Measurements from ENCODE around the gene MMP24. TPM values are rescaled to one million over a fixed set of nuclear protein-coding genes. Genes with fewer than 3 reads are reported as not detected.

MMP24 gene
- total and polyA plus RNA-seq, 2 of the 13 experiments (the other 11 are each of a cell fraction or from before 2014, with no cell fraction given), result 0.29 to 0.35 TPM

GRCh38 chr20:35290887-35291417 lies 64.5 kb downstream of the MMP24 start:
- TF ChIP-seq ZNF225 (CRISPR knock-in tag; IDR thresholded peaks at IDR 0.05) (0 out of 2 replicates have a peak, but pooled peaks have one; percentile 40), ZNF768 (CRISPR knock-in tag; IDR thresholded peaks at IDR 0.05) (no peak), HNRNPUL1 (IDR thresholded peaks at IDR 0.05; ENCODE audit: low read depth, low read length) (no peak), SALL2 (CRISPR knock-in tag; IDR thresholded peaks at IDR 0.05) (0 out of 2 replicates have a peak, but pooled peaks have one; percentile 52), MYC (CRISPR knock-in tag; IDR thresholded peaks at IDR 0.05; ENCODE audit: borderline replicate concordance) (0 out of 2 replicates have a peak, but pooled peaks have one; percentile 23), HES4 (CRISPR knock-in tag; IDR thresholded peaks at IDR 0.05; ENCODE audit: borderline replicate concordance) (peak; percentile 63; the same call in 1 of the 2 replicates), ZNF205 (CRISPR knock-in tag; IDR thresholded peaks at IDR 0.05) (no peak)
- H3K9me3 ChIP-seq (ENCODE audit: low read length), result no peaks in the 10 kb centered on the region
- no peaks in the 10 kb centered on the region for H3K79me2 ChIP-seq (ENCODE audit: insufficient read depth, low read length)
- no peak overlapping the region for H2AFZ ChIP-seq (ENCODE audit: low read length)
- peaks cover 80% of the 10 kb centered on the region for H3K4me1 ChIP-seq (ENCODE audit: insufficient read depth, low read length)
- H4K20me1 ChIP-seq (ENCODE audit: insufficient read depth, low read length), result no peaks in the 10 kb centered on the region
- DNase-seq (ENCODE audit: low spot score) (no peak), FAIRE-seq (no peak), ATAC-seq (no peak)
- intact Hi-C loops (cut with micrococcal nuclease; ENCODE audit: unreplicated experiment) (no loop called here), in situ Hi-C loops (cut with HindIII; ENCODE audit: extremely low pct_ligation_motif_present, low pct_unique_long_range_greater_than_20kb) (no loop called here)
- H3K36me3 ChIP-seq (replicated peaks in 1 of 2; ENCODE audit: control insufficient read depth in 1 of 2, insufficient read depth in 2 of 2, low read length in 2 of 2), result no peaks in the 10 kb centered on the region
- no peak overlapping the region for H3K9ac ChIP-seq (ENCODE audit: insufficient read depth, low read depth, low read length)
- CTCF ChIA-PET (ENCODE audit: low intra/inter-chr PET ratio, low total read pairs), result no interaction called here
- H3K27ac ChIP-seq (ENCODE audit: extremely low read length, insufficient read depth, low read length), result no peak overlapping the region
- no peak overlapping the region; the same call in 1 of the 2 replicates for H3K4me2 ChIP-seq (ENCODE audit: low read depth, low read length)
- WGBS (ENCODE audit: low lambda C conversion rate), result 28% methylated on average over 7 of the region's 7 CpGs
- BruUV-seq (replicated peaks), result no TSS peak
- POLR2A ChIA-PET, result interaction anchor here (0.9 to 1.4 kb wide), 3 partner anchors 11 to 36 kb away, joined by 3 to 4 read pairs (median 3); no protein-coding TSS in a partner anchor
- no peak overlapping the region for H3K4me3 ChIP-seq (replicated peaks in 1 of 3; ENCODE audit: insufficient read depth in 1 of 3, low read depth in 2 of 3, low read length in 3 of 3)
- peaks cover 6 to 49% of the 10 kb centered on the region in 2 experiments for H3K27me3 ChIP-seq (ENCODE audit: control insufficient read depth in 1 of 2, insufficient read depth in 2 of 2, low read length in 2 of 2)

All from HepG2 (cell line).